Epithelial cell of proximal tubule (primary cell): Measurements from ENCODE around the gene HPDL. TPM values are rescaled to one million over a fixed set of nuclear protein-coding genes. Genes with fewer than 3 reads are reported as not detected.

ENCODE experiments used
- DNase-seq: peaks from one replicate; pipeline ENCODE4 v3.0.0-alpha.2; 2011; ENCODE audit warnings: low read depth
- H3K4me3 ChIP-seq: 2 replicates; pipeline ENCODE4 v1.5.1; 2011; ENCODE audit warnings: low read depth, mild to moderate bottlenecking, low read length
- CTCF ChIP-seq: conservative IDR thresholded peaks from 2 replicates; pipeline ENCODE4 v1.5.1; 2012; ENCODE audit warnings: low read depth, mild to moderate bottlenecking, low read length
- total RNA-seq: library from RNA; depleted of rRNA; stranded (reverse); fragments of >200 nt; gene quantifications from 2 replicates; pipeline ENCODE4 v1.2.3, GENCODE V29; 2015

HPDL gene
- total RNA-seq, 1 donor from 2014 or later = 2.9 TPM

- no peak for DNase-seq
- H3K4me3 ChIP-seq = no peak overlapping the region
- no peak for TF ChIP-seq CTCF
Observed at GRCh38 chr1:45373573-45373972, 46.9 kb downstream of the HPDL start.

- no peak for DNase-seq
Observed at GRCh38 chr1:45375104-45376090, 48.7 kb downstream of the HPDL start.

GRCh38 chr1:45378184-45378583 lies 51.5 kb downstream of the HPDL start:
- no peak overlapping the region for H3K4me3 ChIP-seq
- DNase-seq = no peak
- no peak for TF ChIP-seq CTCF

More at GRCh38 chr1:45375104-45376090, 48.7 kb downstream of the HPDL start:
- TF ChIP-seq CTCF = no peak
- H3K4me3 ChIP-seq = no peak overlapping the region

Other genes with a start within 250 kb of the HPDL start
- gene ZSWIM5, start 120.3 kb upstream of the HPDL start, total RNA-seq = 0.23 and 0.72 TPM in 2 replicates
- gene TOE1, start 13.3 kb downstream of the HPDL start, total RNA-seq = 10.8 and 36.9 TPM in 2 replicates
- gene MUTYH, start 13.5 kb downstream of the HPDL start, total RNA-seq = 15.2 and 17.4 TPM in 2 replicates
- gene TESK2, start 164.3 kb downstream of the HPDL start, total RNA-seq = 1.1 and 2.9 TPM in 2 replicates
- gene CCDC163, start 173.2 kb downstream of the HPDL start, total RNA-seq = 0.69 and 1.7 TPM in 2 replicates
- gene MMACHC, start 173.4 kb downstream of the HPDL start, total RNA-seq = 5.1 and 7.8 TPM in 2 replicates
- 824 and 1,060 TPM in 2 replicates for gene PRDX1, start 195.0 kb downstream of the HPDL start, total RNA-seq
- 122 and 135 TPM in 2 replicates for gene AKR1A1, start 223.9 kb downstream of the HPDL start, total RNA-seq